ENCODE measurements around the gene CYP2U1.
"Not testable (repeated sequence)": the region's sequence is repeated elsewhere in the genome, so short reads cannot be mapped to it uniquely, and the experiment has no call there.

Gene CYP2U1

DNA sequence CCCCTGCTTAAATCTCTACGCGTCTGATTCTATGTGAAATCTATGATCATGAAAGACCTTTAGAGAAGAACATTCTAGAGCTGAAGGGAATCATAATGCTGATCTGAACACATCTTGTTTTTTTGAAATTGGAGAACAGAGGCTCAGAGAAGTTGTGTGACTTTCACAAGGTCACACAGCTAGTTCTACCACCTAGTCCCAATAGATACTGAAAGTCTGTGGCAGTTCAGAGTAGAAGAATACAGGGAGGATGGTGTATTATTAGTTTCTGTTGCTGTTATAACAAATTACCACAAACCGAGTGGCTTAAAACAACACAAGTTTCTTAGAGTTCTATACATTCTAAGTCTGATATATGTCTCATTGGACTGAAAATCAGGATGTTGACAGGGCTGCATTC, 14.5 kb downstream of the CYP2U1 start:
- TF ChIP-seq, protein P1, sequence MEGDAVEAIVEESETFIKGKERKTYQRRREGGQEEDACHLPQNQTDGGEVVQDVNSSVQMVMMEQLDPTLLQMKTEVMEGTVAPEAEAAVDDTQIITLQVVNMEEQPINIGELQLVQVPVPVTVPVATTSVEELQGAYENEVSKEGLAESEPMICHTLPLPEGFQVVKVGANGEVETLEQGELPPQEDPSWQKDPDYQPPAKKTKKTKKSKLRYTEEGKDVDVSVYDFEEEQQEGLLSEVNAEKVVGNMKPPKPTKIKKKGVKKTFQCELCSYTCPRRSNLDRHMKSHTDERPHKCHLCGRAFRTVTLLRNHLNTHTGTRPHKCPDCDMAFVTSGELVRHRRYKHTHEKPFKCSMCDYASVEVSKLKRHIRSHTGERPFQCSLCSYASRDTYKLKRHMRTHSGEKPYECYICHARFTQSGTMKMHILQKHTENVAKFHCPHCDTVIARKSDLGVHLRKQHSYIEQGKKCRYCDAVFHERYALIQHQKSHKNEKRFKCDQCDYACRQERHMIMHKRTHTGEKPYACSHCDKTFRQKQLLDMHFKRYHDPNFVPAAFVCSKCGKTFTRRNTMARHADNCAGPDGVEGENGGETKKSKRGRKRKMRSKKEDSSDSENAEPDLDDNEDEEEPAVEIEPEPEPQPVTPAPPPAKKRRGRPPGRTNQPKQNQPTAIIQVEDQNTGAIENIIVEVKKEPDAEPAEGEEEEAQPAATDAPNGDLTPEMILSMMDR (conservative IDR thresholded peaks at IDR 0.05; ENCODE audit: low read depth, low read length), result no peak
- H3K4me3 ChIP-seq (ENCODE audit: low read depth, low read length), result no peak overlapping the region
- DNase-seq (ENCODE audit: low read depth), result no peak

GRCh38 chr4:107950746-107951540, 19.6 kb downstream of the CYP2U1 start:
- no peak overlapping the region for H3K4me3 ChIP-seq (ENCODE audit: low read depth, low read length)
- DNase-seq (ENCODE audit: low read depth), result peak; percentile 6
- TF ChIP-seq, protein P1 (conservative IDR thresholded peaks at IDR 0.05; ENCODE audit: low read depth, low read length), result no peak

- peak; percentile 78 for DNase-seq (ENCODE audit: low read depth)
- TF ChIP-seq, protein P1 (conservative IDR thresholded peaks at IDR 0.05; ENCODE audit: low read depth, low read length), result no peak
- H3K4me3 ChIP-seq (ENCODE audit: low read depth, low read length), result no peak overlapping the region
Measured at GRCh38 chr4:107951551-107951950, 20.2 kb downstream of the CYP2U1 start.

DNA sequence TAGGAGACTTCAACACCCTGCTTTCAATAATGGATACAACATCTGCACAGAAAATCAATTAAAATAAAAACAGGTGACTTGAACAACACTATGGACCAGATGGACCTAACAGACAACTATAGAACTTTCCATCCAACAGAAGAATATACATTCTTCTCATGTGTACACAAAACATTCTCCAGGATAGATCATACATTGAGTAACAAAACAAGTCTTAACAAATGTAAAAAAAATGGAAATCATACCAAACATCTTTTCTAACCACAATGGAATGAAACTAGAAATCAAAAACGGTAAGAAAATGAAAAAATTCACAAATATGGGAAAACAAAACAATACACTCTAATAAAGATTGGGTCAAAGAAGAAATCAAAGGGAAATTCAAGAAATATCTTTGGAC, 24.7 kb downstream of the CYP2U1 start:
- no peak overlapping the region for H3K4me3 ChIP-seq (ENCODE audit: low read depth, low read length)

DNA sequence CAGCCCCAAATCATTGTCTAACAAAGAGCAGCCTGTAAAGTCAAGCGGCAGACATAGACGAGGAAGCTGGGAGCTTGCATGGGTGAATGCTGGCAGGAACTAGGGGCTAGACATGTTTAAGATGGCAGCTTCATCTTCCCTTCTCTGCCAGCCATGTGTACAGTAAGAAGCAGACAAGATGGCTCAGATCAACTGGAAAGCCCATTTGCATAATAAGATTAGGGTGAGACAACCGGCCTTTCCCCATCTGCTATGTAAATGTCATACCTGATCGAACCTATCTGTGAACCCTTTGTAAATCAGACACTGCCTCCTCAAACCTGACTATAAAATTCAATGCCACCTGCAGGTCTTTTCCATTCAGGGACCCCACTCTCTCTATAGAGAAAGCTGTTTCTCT, 35.6 kb downstream of the CYP2U1 start:
- DNase-seq (ENCODE audit: low read depth), result no peak
- H3K4me3 ChIP-seq (ENCODE audit: low read depth, low read length), result no peak overlapping the region
- TF ChIP-seq, protein P1 (conservative IDR thresholded peaks at IDR 0.05; ENCODE audit: low read depth, low read length), result no peak

More for the DNA sequence above, 24.7 kb downstream of the CYP2U1 start:
- peak; percentile 8 for DNase-seq (ENCODE audit: low read depth)
- TF ChIP-seq, protein P1 (conservative IDR thresholded peaks at IDR 0.05; ENCODE audit: low read depth, low read length), result no peak

- not testable (repeated sequence) for DNase-seq (ENCODE audit: low read depth); H3K4me3 ChIP-seq (ENCODE audit: low read depth, low read length)
Measured at GRCh38 chr4:107967519-107967918, 36.2 kb downstream of the CYP2U1 start.

- not testable (repeated sequence) for H3K4me3 ChIP-seq (ENCODE audit: low read depth, low read length); DNase-seq (ENCODE audit: low read depth)
Measured at GRCh38 chr4:107967921-107968320, 36.6 kb downstream of the CYP2U1 start.

- H3K4me3 ChIP-seq (ENCODE audit: low read depth, low read length), result no peak overlapping the region
- no peak for DNase-seq (ENCODE audit: low read depth)
- TF ChIP-seq, protein P1 (conservative IDR thresholded peaks at IDR 0.05; ENCODE audit: low read depth, low read length), result no peak
Measured at GRCh38 chr4:107970063-107970798, 38.9 kb downstream of the CYP2U1 start.
